Endothelial cell (in vitro differentiated cells): Measurements from ENCODE around the gene ASB14. TPM values are rescaled to one million over a fixed set of nuclear protein-coding genes. Genes with fewer than 3 reads are reported as not detected.

Source experiments
- DNase-seq: peaks from one replicate; pipeline ENCODE4 v3.0.0; 2021; ENCODE audit warnings: low spot score
- H3K27ac Mint-ChIP-seq: one replicate; pipeline ENCODE4 v1.8.0; 2021; ENCODE audit warnings: mixed read lengths, inconsistent platforms; ENCODE audit not compliant: unreplicated experiment
- H3K27me3 Mint-ChIP-seq: one replicate; pipeline ENCODE4 v1.8.0; 2021; ENCODE audit warnings: mild to moderate bottlenecking, moderate library complexity, mixed read lengths, inconsistent platforms; ENCODE audit not compliant: unreplicated experiment
- H3K36me3 Mint-ChIP-seq: one replicate; pipeline ENCODE4 v1.8.0; 2021; ENCODE audit warnings: mild to moderate bottlenecking, low read depth, mixed read lengths, inconsistent platforms; ENCODE audit not compliant: unreplicated experiment
- H3K4me1 Mint-ChIP-seq: one replicate; pipeline ENCODE4 v1.8.0; 2021; ENCODE audit warnings: mild to moderate bottlenecking, mixed read lengths, inconsistent platforms; ENCODE audit not compliant: unreplicated experiment
- H3K4me3 Mint-ChIP-seq: one replicate; pipeline ENCODE4 v1.8.0; 2021; ENCODE audit warnings: mild to moderate bottlenecking, mixed read lengths, inconsistent platforms; ENCODE audit not compliant: unreplicated experiment
- H3K9me3 Mint-ChIP-seq: one replicate; pipeline ENCODE4 v1.8.0; 2021; ENCODE audit warnings: mixed read lengths, inconsistent platforms; ENCODE audit not compliant: unreplicated experiment
- CTCF ChIP-seq: fragments of 200-600 bp; sonication (generic); IDR thresholded peaks from one replicate; pipeline ENCODE4 v1.5.0; 2021; ENCODE audit warnings: antibody characterized with exemption; ENCODE audit not compliant: unreplicated experiment
- total RNA-seq: library from RNA; stranded (reverse); fragmentation: NEBNext Ultra II Directional; extraction: Animal tissue kit (Norgen Biotek cat#: 25700); gene quantifications from one replicate; pipeline ENCODE4 v1.2.1, GENCODE V29; 2021; ENCODE audit not compliant: unreplicated experiment

Gene ASB14
- total RNA-seq, 1 donor from 2014 or later, result not detected

GRCh38 chr3:57234613-57235575, 57.6 kb downstream of the ASB14 start:
- DNase-seq, result no peak
- H3K36me3 Mint-ChIP-seq, result peaks cover 4% of the 10 kb centered on the region
- TF ChIP-seq CTCF, result no peak

GRCh38 chr3:57233799-57234198, 58.7 kb downstream of the ASB14 start:
- Mint-ChIP-seq H3K27me3 (no peaks in the 10 kb centered on the region), H3K27ac (no peak overlapping the region), H3K4me3 (no peak overlapping the region), H3K4me1 (no peaks in the 10 kb centered on the region), H3K36me3 (peaks cover 3% of the 10 kb centered on the region), H3K9me3 (no peaks in the 10 kb centered on the region)
- TF ChIP-seq CTCF, result no peak
- no peak for DNase-seq

More at GRCh38 chr3:57234613-57235575, 57.6 kb downstream of the ASB14 start:
- Mint-ChIP-seq H3K4me3 (no peak overlapping the region), H3K9me3 (no peaks in the 10 kb centered on the region), H3K27me3 (no peaks in the 10 kb centered on the region), H3K4me1 (no peaks in the 10 kb centered on the region), H3K27ac (no peak overlapping the region)

- no peak for DNase-seq
- H3K9me3 Mint-ChIP-seq, result no peaks in the 10 kb centered on the region
- no peak overlapping the region for H3K27ac Mint-ChIP-seq
- peaks cover 3% of the 10 kb centered on the region for H3K27me3 Mint-ChIP-seq
- peaks cover 7% of the 10 kb centered on the region for H3K36me3 Mint-ChIP-seq
- peaks cover 4% of the 10 kb centered on the region for H3K4me1 Mint-ChIP-seq
- TF ChIP-seq CTCF, result no peak
- H3K4me3 Mint-ChIP-seq, result no peak overlapping the region
These were observed 62.5 kb downstream of the ASB14 start for GRCh38 chr3:57230006-57230405.

- Mint-ChIP-seq H3K4me1 (peaks cover 4% of the 10 kb centered on the region), H3K36me3 (peaks cover 7% of the 10 kb centered on the region), H3K9me3 (no peaks in the 10 kb centered on the region), H3K27me3 (peaks cover 3% of the 10 kb centered on the region), H3K27ac (no peak overlapping the region), H3K4me3 (peak overlapping the region; percentile 94)
- peak; percentile 38 for DNase-seq
- no peak for TF ChIP-seq CTCF
These were observed 64.3 kb downstream of the ASB14 start for GRCh38 chr3:57227930-57228751.
